ENCODE results near the gene NUP85. TPM values are rescaled to one million over a fixed set of nuclear protein-coding genes. Genes with fewer than 3 reads are reported as not detected.

The NUP85 gene
- total and polyA plus RNA-seq, 4 donors, result 15.2 to 36.3 (median 29.5) TPM

DNA sequence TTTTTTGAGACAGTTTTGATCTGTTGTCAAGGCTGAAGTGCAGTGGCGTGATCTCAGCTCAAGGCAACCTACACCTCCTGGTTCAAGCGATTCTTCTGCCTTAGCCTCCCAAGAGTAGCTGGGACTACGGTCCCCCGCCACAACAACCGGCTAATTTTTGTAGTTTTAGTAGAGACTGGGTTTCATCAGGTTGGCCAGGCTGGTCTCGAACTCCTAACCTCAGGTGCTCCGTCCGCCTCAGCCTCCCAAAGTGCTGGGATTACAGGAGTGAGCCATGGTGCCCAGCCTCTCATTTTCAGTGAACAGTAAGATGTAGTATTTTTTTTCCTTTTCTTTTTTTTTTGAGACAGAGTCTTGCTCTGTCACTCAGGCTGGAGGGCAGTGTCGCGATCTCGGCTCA is 30.5 kb upstream of the NUP85 start:
- no peak for TF ChIP-seq CTCF (IDR thresholded peaks at IDR 0.05; ENCODE audit: low read depth, low read length, missing input control)
- no peak for TF ChIP-seq JUND (IDR thresholded peaks at IDR 0.05)
- TF ChIP-seq FOXA1 (IDR thresholded peaks at IDR 0.05), result no peak
- TF ChIP-seq, protein P1, sequence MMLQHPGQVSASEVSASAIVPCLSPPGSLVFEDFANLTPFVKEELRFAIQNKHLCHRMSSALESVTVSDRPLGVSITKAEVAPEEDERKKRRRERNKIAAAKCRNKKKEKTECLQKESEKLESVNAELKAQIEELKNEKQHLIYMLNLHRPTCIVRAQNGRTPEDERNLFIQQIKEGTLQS (IDR thresholded peaks at IDR 0.05), result no peak
- no peak for TF ChIP-seq GABPA (IDR thresholded peaks at IDR 0.05 in 1 of 2, conservative IDR thresholded peaks at IDR 0.05 in 1 of 2)
- no peak for TF ChIP-seq RAD21 (IDR thresholded peaks at IDR 0.05)
- TF ChIP-seq HNF4G (IDR thresholded peaks at IDR 0.05), result no peak
- no peak for TF ChIP-seq YY1 (IDR thresholded peaks at IDR 0.05)
- TF ChIP-seq RXRA (IDR thresholded peaks at IDR 0.05), result no peak
- no peak for TF ChIP-seq TAF1 (conservative IDR thresholded peaks at IDR 0.05)
- 95% methylated on average over 11 of the region's 11 CpGs for WGBS
- Histone ChIP-seq H3K27ac (ENCODE audit: low read depth in 1 of 2, low read length in 2 of 2) (no peak overlapping the region), H3K36me3 (ENCODE audit: control insufficient read depth in 4 of 4, insufficient read depth in 3 of 4, low read depth in 1 of 4, low read length in 3 of 4) (peaks cover 7 to 38% (median 28%) of the 10 kb centered on the region in 4 donors), H3K9ac (ENCODE audit: low read depth in 1 of 2, low read length in 2 of 2) (no peak overlapping the region), H3K4me1 (ENCODE audit: control insufficient read depth in 4 of 4, insufficient read depth in 4 of 4, low read length in 3 of 4) (peaks cover 0 to 2% (median 0%) of the 10 kb centered on the region in 4 donors), H3K4me3 (ENCODE audit: low read depth in 1 of 3, low read length in 3 of 3) (no peak overlapping the region), H3K9me3 (ENCODE audit: control insufficient read depth in 4 of 4, low read length in 3 of 4) (no peaks in the 10 kb centered on the region), H3K27me3 (ENCODE audit: control insufficient read depth in 4 of 4, insufficient read depth in 4 of 4, low read length in 3 of 4) (no peaks in the 10 kb centered on the region)
- no peak for DNase-seq (ENCODE audit: low spot score)

GRCh38 chr17:75176625-75177024 is 28.9 kb upstream of the NUP85 start:
- Histone ChIP-seq H3K27ac (ENCODE audit: low read depth in 1 of 2, low read length in 2 of 2) (no peak overlapping the region), H3K36me3 (ENCODE audit: control insufficient read depth in 4 of 4, insufficient read depth in 3 of 4, low read depth in 1 of 4, low read length in 3 of 4) (peaks cover 7 to 36% (median 28%) of the 10 kb centered on the region in 4 donors), H3K9ac (ENCODE audit: low read depth in 1 of 2, low read length in 2 of 2) (no peak overlapping the region), H3K4me1 (ENCODE audit: control insufficient read depth in 4 of 4, insufficient read depth in 4 of 4, low read length in 3 of 4) (peaks cover 0 to 10% (median 6%) of the 10 kb centered on the region in 4 donors), H3K27me3 (ENCODE audit: control insufficient read depth in 4 of 4, insufficient read depth in 4 of 4, low read length in 3 of 4) (no peaks in the 10 kb centered on the region), H3K4me3 (ENCODE audit: low read depth in 1 of 3, low read length in 3 of 3) (no peak overlapping the region), H3K9me3 (ENCODE audit: control insufficient read depth in 4 of 4, low read length in 3 of 4) (no peaks in the 10 kb centered on the region)
- TF ChIP-seq NR2F2 (IDR thresholded peaks at IDR 0.05) (no peak), RXRA (IDR thresholded peaks at IDR 0.05) (no peak), GABPA (IDR thresholded peaks at IDR 0.05 in 1 of 2, conservative IDR thresholded peaks at IDR 0.05 in 1 of 2) (no peak), RAD21 (IDR thresholded peaks at IDR 0.05) (no peak), HNF4G (IDR thresholded peaks at IDR 0.05) (no peak), YY1 (IDR thresholded peaks at IDR 0.05) (no peak), CTCF (IDR thresholded peaks at IDR 0.05; ENCODE audit: low read depth, low read length, missing input control) (no peak), TAF1 (conservative IDR thresholded peaks at IDR 0.05) (no peak), REST (IDR thresholded peaks at IDR 0.05) (no peak), EGR1 (IDR thresholded peaks at IDR 0.05; ENCODE audit: low read depth in 2 of 2) (no peak), JUND (IDR thresholded peaks at IDR 0.05) (no peak), FOXA2 (IDR thresholded peaks at IDR 0.05) (no peak)
- TF ChIP-seq, protein P1 (IDR thresholded peaks at IDR 0.05), result no peak
- DNase-seq (ENCODE audit: low spot score), result no peak
- 87% methylated on average over 5 of the region's 5 CpGs for WGBS

All from liver (tissue), 9 donors.